OCI-LY3 (cell line): ENCODE measurements around the gene ARHGAP9.
"Not testable (repeated sequence)": the region's sequence is repeated elsewhere in the genome, so short reads cannot be mapped to it uniquely, and the experiment has no call there.

Experiments
- CTCF ChIP-seq: fragments of 200-600, 300-600 bp; sonication (generic); IDR thresholded peaks from 2 replicates; pipeline ENCODE4 v1.5.1; 2014; ENCODE audit warnings: antibody characterized with exemption, low read length, low read depth
- EZH2phosphoT487 ChIP-seq: fragments of 200-600 bp; shearing (Covaris generic); IDR thresholded peaks from 2 replicates; pipeline ENCODE4 v1.6.1; 2018; ENCODE audit warnings: antibody characterized with exemption, mixed run types, low read depth

GRCh38 chr12:57507796-57508195 is 28.1 kb upstream of the ARHGAP9 start:
- not testable (repeated sequence) for TF ChIP-seq CTCF, EZH2phosphoT487
